Measurements from ENCODE around the gene ADIG. TPM values are rescaled to one million over a fixed set of nuclear protein-coding genes. Genes with fewer than 3 reads are reported as not detected.

The ADIG gene
- total RNA-seq, 1 donor: not detected

DNA sequence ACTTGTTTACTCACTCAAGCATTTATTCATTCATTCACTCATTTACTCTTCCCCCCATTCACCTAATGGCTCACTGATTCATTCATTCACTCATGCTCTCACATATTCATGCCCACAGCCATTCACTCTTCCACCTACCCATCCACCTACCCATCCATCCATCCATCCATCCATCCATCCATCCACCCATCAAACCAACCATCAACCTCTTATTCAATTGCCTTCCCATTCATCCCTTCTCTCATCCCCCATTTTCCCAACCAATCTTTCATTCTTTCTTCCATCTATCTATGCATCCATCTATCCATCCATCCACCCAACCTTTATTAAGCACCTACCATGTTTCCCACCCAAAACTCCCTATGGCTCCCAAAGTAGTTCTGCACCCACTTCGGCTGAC, 19.1 kb downstream of the ADIG start:
- no peak for DNase-seq (ENCODE audit: low read depth in 2 of 3, low spot score in 2 of 3)

DNA sequence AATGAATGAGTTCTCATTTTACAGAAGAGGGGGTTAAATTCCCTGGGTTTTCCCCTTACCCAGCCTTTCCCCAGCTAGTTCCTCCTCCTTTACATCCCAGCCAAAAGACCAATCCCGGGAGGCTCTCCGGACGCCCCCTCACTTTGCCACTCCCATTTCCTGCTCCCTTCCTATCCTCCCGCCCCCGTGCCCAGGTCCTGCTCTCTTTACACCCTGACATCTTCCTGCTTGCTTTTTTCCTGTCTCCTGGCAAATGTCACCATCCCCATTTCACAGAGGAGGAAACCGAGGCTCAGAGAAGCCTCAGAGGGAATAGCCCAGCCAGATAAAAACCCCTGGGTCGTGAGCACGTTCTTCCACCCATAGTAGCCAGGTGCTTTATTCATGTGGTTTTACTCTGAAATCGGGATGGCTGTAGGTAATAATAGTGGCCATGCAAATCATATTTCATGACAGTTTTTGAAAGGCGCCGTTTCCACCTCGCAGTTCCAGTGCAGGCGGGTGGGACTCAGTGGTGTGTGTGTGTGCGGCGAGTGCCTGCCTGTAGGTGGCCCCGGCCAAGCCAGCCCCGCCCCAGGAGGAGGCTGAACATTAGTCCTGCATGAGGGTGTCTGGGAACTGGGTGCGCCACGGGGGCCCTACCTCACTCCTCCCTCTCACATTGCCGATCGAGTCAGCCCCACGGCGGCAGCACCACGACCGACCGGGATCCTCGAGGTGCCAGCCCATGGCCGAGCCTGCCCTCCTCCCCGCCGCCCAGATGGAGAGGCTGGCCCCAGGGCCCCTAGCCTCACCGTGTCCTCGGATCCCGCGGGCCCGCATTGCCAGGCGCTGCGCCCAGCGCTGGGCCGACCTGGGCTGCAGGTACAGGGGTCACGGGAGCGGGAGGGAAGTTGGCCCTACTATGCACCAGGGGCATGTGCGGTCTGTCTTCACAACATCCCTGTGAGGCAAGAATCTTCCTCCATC, 20.5 kb downstream of the ADIG start, which contains the start of gene ARHGAP40:
Gene ARHGAP40 (plus strand): TSS at position 594 of the 969 bp plus-strand sequence.
- peak in 2 of 3 donors; percentile 5 to 33 for DNase-seq (ENCODE audit: low read depth in 2 of 3, low spot score in 2 of 3)

- DNase-seq (ENCODE audit: low read depth in 2 of 3, low spot score in 2 of 3): no peak
These were observed 21.2 kb downstream of the ADIG start for GRCh38 chr20:38602185-38602581.

DNA sequence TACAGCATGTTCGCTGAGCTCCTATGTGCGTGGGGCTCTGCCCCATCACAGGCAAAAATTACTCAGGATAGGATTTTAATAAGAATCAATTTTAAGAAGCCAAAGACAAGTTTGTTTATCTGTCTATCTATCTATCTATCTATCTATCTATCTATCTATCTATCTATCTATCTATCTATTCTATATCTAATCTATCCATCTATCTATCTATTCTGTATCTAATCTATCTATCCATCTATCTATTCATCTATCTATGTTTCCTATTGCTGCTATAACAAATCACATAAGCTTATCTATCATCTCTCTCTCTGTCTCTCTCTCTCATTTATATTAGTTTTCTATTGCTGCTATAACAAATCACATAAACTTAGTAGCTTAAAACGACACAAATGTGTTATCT, 22.3 kb downstream of the ADIG start:
- DNase-seq (ENCODE audit: low read depth in 2 of 3, low spot score in 2 of 3): no peak

- no peak for DNase-seq (ENCODE audit: low read depth in 2 of 3, low spot score in 2 of 3)
These were observed 23.9 kb downstream of the ADIG start for GRCh38 chr20:38604873-38605303.

DNA sequence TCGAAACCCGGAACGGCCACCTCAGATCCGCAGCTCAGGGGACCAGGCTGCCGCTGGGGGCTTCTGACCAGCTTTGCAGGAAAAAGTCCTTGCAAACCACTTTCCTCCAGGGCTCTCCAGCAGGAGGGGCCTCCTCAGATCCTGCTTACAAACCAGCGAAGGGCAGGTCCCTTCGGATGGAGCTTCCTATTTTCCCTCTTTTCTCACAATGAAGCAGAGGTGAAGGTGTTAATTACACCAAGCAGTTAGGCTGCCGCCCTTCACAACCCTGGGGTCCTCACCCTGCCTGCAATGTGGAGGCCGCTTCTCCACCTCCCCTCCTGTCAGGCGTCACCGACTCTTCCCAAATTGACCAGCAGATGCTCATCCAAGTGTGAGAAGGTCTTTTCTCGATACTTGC, 26.4 kb downstream of the ADIG start:
- DNase-seq (ENCODE audit: low read depth in 2 of 3, low spot score in 2 of 3): no peak

DNA sequence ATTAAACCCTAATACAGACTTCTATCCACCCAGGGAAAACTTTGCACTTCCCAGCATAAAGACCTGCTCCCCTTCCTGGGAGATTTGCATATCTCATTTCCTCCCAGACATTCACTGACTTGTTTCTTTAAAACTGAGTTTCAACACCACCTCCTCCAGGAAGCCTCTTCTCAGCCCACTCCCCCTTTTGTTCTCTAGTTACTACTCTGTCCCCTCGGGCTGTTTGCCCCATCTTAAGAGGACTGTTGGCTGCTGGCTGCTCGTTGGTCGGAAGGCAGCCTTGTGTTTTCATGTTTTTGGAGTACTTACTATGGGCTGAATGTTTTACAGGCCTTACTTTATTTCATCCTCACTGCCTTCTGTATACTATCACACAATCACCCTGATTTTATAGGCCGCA, 27.2 kb downstream of the ADIG start:
- no peak for DNase-seq (ENCODE audit: low read depth in 2 of 3, low spot score in 2 of 3)

- DNase-seq (ENCODE audit: low read depth in 2 of 3, low spot score in 2 of 3): no peak
These were observed 28.8 kb downstream of the ADIG start for GRCh38 chr20:38609815-38610214.

DNA sequence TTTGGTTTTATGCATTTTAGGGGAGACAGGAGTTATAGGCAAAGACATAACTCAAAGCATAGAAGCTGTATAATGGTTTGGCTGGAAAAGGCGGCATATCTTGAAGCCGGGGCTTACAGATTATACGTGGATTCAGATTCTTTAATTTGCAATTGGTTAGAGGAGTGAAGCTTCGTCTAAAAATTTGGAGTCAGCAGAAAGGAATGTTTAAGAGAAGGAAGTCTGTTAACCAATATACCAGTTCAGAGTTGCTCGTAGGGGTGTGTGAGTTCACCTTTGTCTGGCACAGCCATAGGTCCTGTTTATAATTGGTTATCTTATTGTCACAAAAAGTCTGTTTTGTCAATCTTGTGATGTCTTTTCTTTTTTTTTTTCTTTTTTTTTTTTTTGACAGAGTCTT, 29.5 kb downstream of the ADIG start:
- DNase-seq (ENCODE audit: low read depth in 2 of 3, low spot score in 2 of 3): no peak

- no peak for DNase-seq (ENCODE audit: low read depth in 2 of 3, low spot score in 2 of 3)
These were observed 31.9 kb downstream of the ADIG start for GRCh38 chr20:38612751-38613515.

GRCh38 chr20:38615283-38615682, 34.3 kb downstream of the ADIG start:
- no peak for DNase-seq (ENCODE audit: low read depth in 2 of 3, low spot score in 2 of 3)

DNA sequence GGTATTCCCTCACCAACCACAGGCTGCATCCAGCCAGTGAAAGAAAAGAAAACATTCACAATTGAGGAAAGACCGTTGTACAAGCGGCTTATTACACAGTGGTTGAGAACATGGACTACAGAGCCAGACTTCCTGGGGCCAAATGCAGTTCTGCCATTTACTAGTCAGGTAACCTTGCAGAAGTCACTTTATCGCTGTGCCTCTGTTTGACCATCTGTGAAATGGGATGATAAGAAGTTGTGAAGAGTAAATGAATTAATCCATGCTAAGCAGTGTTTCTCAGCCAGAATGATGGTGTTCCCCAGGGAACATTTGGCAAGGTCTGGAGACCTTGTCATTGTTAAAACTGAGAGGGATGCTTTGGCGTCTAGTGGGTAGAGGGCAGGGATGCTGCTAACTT, 35.5 kb downstream of the ADIG start:
- no peak for DNase-seq (ENCODE audit: low read depth in 2 of 3, low spot score in 2 of 3)

GRCh38 chr20:38617011-38617829, 36.2 kb downstream of the ADIG start:
- DNase-seq (ENCODE audit: low read depth in 2 of 3, low spot score in 2 of 3): no peak

DNA sequence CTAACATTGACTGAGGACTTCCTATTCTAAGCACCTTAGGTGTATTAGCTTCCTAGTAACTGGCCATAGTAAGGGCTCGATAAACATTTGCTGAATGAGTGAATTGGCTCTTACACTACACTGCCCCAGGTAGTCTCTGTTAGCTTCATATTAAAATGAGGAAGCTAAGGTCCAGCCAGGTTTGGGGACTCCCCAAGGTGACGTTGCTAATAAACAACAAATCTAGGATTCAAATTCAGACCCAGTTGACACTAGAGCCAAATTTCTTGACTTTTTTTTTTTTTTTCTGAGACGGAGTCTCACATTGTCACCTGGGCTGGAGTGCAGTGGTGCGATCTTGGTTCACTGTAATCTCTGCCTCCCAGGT, 36.8 kb downstream of the ADIG start:
- DNase-seq (ENCODE audit: low read depth in 2 of 3, low spot score in 2 of 3): no peak

GRCh38 chr20:38620441-38620840, 39.4 kb downstream of the ADIG start:
- no peak for DNase-seq (ENCODE audit: low read depth in 2 of 3, low spot score in 2 of 3)

DNA sequence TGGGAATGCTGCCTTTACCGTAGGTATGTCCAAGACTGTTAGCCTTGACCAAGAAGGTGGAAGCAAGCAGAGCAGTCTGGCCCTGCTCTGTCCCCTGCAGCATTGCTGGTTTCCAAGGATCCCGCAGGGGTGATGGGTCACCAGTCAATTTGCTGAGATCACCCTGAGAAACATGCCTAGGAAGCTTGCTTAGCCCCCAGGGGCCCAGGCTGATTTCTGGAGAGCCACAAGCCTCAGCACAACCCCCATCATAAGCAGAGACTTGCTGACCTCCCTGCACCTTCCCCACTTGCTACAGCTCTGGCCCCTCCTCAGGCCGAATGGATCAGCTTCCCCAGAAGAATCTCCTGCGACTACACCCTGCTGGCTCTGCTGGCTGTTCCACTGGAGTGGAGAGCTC, 42.1 kb downstream of the ADIG start:
- DNase-seq (ENCODE audit: low read depth in 2 of 3, low spot score in 2 of 3): no peak

DNA sequence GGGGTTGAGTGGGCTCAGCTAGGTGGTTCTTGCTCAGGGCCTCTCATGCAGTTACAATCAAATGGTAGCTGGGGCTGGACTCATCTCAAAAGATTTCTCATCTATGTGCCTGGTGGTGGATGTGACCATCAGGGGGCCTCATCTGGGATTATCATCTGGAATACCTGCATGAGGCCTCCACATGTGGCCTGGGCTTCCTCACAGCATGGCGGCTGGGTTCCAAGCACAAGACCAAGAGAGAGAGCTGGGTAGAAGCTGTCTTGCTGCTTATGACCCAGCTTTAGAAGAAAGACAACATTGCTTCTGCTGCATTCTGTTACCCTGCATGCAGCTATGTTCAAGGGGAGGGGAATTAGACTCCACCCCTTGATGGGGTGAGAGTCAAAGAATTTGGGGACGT, 43.1 kb downstream of the ADIG start:
- DNase-seq (ENCODE audit: low read depth in 2 of 3, low spot score in 2 of 3): no peak

GRCh38 chr20:38625896-38626295, 44.9 kb downstream of the ADIG start:
- no peak for DNase-seq (ENCODE audit: low read depth in 2 of 3, low spot score in 2 of 3)

GRCh38 chr20:38626921-38627659, 46.1 kb downstream of the ADIG start:
- no peak for DNase-seq (ENCODE audit: low read depth in 2 of 3, low spot score in 2 of 3)
